ENCODE measurements around the gene LRIT1. TPM values are rescaled to one million over a fixed set of nuclear protein-coding genes. Genes with fewer than 3 reads are reported as not detected.

LRIT1 gene
- total and polyA plus RNA-seq, 2 of the 8 experiments (the other 6 are each of a cell fraction or from before 2014, with no cell fraction given) = 0.03 TPM; not detected in 1

DNA sequence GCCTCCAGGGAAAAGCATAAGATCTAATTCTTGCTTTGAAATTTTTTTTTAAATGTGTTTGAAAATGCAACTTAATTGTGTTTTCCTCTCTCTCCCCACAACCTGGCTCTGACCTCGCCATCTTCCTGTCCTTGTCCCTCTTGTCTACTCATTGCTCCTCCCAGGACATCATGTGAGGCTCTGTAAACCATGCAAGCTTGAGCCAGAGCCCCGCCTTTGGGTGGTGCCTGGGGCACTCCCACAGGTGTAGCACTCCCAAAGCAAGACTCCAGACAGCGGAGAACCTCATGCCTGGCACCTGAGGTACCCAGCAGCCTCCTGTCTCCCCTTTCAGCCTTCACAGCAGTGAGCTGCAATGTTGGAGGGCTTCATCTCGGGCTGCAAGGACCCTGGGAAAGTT is 56.8 kb downstream of the LRIT1 start (continued):
- TF ChIP-seq CHD7 (IDR thresholded peaks at IDR 0.05; ENCODE audit: insufficient replicate concordance, low read length) (no peak), KDM1A (IDR thresholded peaks at IDR 0.05; ENCODE audit: borderline replicate concordance, low read length) (no peak), ZNF274 (IDR thresholded peaks at IDR 0.05; ENCODE audit: borderline replicate concordance, extremely low read depth, low read length) (no peak), SIN3A (conservative IDR thresholded peaks at IDR 0.05 in 1 of 2, IDR thresholded peaks at IDR 0.05 in 1 of 2; ENCODE audit: low read depth in 1 of 2, low read length in 2 of 2) (no peak), FOSL1 (IDR thresholded peaks at IDR 0.05; ENCODE audit: insufficient read depth, low read depth, low read length) (no peak), MAX (IDR thresholded peaks at IDR 0.05) (no peak), CBX8 (IDR thresholded peaks at IDR 0.05; ENCODE audit: borderline replicate concordance, low read depth, low read length) (no peak), RBBP5 (IDR thresholded peaks at IDR 0.05; ENCODE audit: borderline replicate concordance, low read depth, low read length) (no peak)
